GM21526 (cell line): ENCODE results near the gene INHBC.
A peak's percentile ranks its signal among the peaks of the same experiment; 100 is the strongest.
"Not testable (repeated sequence)": the region's sequence is repeated elsewhere in the genome, so short reads cannot be mapped to it uniquely, and the experiment has no call there.

Source experiments
- ATAC-seq: cut with Tn5 transposase; IDR thresholded peaks from one replicate; pipeline ENCODE4 v1.9.1; 2021; ENCODE audit warnings: moderate library complexity; ENCODE audit not compliant: unreplicated experiment, low FRiP score

The INHBC gene

GRCh38 chr12:57428965-57429364 lies 5.6 kb upstream of the INHBC start:
- ATAC-seq: no peak

DNA sequence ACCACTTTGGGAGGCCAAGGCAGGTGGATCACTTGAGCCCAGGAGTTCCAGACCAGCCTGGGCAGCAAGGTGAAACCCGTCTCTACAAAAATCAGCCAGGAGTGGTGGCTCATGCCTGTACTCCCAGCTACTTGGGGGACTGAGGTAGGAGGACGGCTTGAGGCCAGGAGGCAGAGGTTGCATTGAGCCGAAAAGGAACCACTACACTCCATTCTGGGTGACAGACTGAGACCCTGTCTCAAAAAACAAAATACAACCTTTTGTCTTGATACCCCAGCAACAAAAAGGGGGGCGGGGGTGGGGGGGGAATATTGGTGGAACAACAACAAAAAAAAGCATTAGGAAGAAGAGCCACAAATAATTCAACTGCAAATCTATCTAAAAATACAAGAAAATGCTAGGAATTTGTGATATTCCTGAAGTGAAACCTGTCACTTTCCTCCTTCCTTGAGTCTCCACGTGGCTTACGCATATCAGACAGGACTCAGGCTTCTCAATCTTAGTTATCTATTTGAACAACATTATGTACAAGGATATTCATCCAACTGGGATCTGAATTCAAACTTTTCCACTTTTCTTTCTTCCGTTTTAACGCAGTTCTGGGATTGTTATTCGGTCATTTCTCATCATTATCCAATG lies 5.0 kb upstream of the INHBC start:
- ATAC-seq: no peak

DNA sequence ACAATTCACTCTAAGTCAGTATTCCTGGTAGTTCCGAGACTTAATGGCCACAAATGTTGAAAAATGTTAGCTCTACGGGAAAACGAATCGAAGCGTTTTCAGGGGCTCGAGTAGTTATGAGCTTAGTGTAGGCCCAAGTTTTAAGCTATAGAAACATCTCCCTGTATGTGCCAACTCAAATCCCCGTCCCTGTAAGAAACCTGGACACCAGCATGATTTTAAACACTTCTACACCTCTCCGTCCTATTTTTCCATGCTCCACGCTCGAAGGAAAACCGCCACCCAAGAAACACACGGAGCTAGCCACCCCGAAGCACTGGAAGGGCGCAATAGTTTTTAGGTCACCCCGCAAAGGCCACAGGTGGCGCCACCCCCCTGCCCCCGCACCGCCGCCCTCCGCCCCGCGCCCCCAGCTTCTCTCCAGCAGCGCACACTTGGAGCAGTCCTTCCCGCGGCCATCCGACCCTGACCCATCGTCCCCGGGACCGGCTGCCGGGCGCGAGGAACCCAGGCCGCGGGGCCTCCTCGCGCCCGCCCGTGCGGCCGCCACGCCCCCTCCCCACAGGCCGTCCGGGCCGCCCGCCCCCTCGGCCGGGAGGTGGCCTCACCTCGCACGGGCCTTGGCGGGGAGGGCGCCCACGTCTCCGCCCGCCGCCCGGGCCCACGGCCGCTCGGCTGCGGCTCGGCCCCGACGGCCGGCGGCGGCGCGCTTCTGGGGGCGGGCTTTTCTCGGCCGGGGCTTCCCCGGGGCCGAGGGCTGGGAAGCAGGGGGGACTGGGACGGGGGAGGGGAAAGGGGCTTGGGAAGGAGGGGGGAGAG lies 4.3 kb upstream of the INHBC start:
- peak; percentile 52 for ATAC-seq

- ATAC-seq: peak; percentile 92
Observed at GRCh38 chr12:57430931-57431566, 3.5 kb upstream of the INHBC start, which contains the start of gene R3HDM2. Gene R3HDM2, minus strand, starts transcription at chr12:57431043. Its CDS starts 120,615 bp downstream, at chr12:57310428.

- ATAC-seq: no peak
Observed at GRCh38 chr12:57431654-57432188, 2.9 kb upstream of the INHBC start.

- no peak for ATAC-seq
Observed at GRCh38 chr12:57433370-57433769, 1.2 kb upstream of the INHBC start.

DNA sequence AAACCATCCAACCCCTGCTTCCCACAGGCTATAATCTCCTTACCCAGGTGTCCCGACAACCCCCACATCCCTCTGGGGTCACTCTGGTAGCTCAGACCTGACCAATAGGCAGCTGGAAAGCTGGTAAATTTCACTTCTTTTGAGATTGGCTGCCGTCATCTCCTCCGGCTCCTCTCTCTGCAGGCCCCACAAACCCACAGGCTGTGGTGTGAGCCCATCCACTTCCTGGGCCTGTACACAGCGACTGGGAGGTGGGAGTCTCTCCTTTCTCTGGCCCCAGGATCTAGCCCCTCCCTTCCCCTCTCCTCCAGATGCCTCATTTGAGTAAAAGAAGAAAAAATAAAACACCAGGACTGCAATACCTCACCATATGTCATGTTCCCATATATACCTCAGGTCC lies 709 bp downstream of the INHBC start:
- ATAC-seq: no peak

- no peak for ATAC-seq
Observed at GRCh38 chr12:57438400-57438799, 3.8 kb downstream of the INHBC start.

DNA sequence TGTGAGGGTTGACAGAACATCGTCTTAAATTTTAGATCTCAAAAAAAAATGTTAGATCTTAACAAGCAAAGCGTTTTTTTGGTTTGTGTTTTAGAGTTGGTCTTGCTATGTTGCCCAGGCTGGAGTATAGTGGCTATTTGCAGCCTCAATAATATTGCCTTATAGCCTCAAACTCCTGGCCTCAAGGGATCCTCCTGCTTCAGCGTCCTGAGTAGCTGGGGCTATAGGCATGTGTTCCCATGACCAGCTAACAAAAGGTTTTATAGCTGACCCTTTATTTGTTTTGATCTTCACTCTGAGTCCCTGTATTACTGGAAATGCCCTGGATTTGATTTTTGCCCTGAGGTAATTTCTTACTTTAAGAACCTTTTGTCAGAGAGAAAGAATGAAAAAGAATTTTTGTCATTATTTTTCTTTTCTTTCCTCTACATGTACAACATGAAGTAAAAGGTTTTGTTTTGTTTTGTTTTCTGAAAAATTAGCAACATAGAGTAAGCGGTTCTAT lies 5.2 kb downstream of the INHBC start:
- no peak for ATAC-seq

GRCh38 chr12:57441393-57441792 lies 6.8 kb downstream of the INHBC start:
- not testable (repeated sequence) for ATAC-seq

DNA sequence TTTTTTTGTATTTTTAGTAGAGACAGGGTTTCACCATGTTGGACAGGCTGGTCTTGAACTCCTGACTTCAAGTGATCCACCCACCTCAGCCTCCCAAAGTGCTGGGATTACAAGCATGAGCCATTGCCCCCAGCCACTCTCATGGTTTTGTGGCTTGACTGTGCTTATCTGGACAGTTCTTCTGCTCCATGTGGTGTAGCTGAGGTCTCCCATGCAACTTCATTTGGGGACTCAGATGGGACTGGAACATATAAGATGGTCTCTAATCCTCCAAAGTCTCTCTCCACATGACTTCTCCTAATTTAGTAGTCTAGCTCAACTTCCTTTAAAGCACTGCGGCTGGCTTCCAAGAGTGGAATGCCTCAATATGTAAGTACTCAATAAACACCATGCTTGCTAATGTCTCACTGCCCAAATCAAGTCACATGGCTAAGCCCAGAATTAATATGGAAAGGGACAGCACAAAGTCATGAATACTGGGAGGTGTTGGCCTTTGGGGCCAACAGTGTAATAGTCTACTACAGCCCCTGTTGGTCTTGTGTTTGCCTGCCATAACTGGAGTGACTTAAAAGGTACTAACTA lies 7.4 kb downstream of the INHBC start:
- no peak for ATAC-seq

DNA sequence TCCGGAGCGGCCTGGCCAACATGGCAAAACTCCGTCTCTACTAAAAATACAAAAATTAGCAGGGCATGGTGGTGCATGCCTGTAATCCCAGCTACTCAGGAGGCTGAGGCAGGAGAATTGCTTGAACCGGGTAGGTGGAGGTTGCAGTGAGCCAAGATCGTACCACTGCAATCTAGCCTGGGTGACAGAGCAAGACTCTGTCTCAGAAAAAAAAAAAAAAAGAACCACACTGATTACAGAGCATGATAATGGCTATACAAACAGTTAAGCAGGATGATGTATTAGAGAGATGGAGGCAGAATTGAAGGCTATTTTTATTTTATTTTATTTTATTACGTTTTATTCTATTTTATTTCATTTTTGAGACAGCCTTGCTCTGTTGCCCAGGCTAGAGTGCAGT lies 9.8 kb downstream of the INHBC start:
- not testable (repeated sequence) for ATAC-seq

- no peak for ATAC-seq
Observed at GRCh38 chr12:57444744-57445143, 10.2 kb downstream of the INHBC start.

- ATAC-seq: no peak
Observed at GRCh38 chr12:57446292-57446960, 11.8 kb downstream of the INHBC start.

DNA sequence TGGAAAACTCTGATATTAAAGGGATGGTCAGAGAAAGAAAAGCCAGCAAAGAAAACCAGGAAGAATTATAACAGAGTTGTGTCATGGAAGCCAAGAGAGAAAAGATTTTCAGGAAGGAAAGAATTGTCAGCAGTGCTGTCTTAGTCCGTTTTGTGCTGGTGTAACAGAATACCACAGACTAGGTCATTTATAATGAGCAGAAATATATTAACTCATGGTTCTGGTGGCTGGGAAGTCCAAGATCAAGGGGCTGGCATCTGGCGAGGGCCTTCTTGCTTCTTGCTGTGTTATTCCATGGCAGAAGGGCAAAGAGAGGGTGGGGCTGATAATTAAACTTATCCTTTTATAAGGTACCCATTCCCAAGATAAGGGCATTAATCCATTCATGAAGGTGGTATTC lies 14.1 kb downstream of the INHBC start:
- ATAC-seq: no peak

GRCh38 chr12:57449375-57449774 lies 14.8 kb downstream of the INHBC start:
- no peak for ATAC-seq

DNA sequence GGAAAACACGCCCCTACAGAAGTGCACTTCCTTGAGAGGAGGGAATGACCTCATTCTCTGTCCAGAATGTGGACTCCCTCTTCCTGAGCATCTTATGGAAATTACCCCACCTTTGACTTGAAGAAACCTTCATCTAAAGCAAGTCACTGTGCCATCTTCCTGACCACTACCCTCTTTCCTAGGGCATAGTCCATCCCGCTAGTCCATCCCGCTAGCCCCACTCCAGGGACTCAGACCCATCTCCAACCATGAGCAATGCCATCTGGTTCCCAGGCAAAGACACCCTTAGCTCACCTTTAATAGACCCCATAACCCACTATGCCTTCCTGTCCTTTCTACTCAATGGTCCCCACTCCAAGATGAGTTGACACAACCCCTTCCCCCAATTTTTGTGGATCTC lies 15.5 kb downstream of the INHBC start:
- no peak for ATAC-seq

DNA sequence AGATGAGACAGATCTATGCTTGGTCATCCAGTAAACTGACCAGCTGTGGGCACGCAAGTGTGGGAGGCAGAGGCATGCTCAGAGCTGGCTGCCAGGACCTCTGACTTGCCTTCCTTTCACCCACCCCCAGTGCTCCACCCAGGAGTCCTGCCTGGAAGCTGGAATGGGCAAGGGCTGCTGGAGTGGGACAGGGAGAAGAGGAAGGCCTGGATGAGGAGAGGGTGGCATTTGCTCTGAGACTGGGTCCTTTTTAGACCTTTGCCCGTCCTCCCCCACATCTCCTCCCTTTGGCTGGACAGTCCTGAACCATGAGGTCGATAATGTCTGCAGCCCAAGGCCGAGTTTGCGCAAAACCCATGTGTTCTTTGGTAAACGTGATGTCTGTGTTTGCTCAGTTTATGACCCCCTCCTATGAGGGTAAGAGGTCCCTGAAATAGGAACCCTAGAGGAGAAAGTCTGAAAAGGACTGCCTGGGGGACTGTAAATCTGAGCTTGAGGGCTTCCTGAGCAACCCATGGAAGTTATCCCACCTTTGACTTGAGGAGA lies 16.7 kb downstream of the INHBC start:
- ATAC-seq: no peak

DNA sequence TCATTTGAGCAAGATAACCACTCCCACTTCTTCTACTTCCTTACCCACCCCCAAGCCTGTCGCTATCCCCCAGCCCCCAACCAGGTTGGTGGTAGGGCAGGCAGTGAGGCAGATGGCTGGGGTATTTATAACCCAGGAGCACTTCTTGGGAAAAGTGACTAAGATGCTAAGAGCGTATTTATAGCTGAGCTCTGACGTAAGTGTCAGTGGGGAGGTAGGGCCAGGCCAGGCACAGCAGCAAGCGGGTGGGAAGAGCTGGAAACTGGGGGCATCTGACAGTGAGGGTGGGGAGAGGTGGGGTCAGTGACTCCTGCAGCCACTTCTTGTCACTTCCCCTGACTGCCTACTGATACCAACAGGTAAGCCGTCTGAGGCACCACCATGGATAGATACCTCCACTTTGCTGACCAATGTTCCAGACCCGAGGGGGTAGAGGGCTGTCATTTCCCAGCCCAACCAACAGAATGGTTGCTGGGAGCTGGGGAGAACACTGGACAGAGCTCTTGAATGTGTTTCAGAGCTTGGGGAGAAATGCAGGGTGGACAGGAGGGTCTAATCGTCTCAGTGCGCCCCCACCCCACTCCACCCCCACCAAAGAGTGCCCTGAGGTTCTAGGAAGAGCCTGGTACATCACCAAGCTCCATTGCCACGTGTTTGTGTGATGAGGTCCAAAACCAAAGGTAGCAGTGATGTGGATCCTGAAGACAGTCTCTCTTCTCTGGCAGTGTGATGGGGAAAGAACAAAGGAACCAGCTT lies 17.8 kb downstream of the INHBC start:
- no peak for ATAC-seq
